Adipocyte (in vitro differentiated cells): Measurements from ENCODE around the gene LIF.
A peak's percentile ranks its signal among the peaks of the same experiment; 100 is the strongest.

Experiments used
- DNase-seq: peaks from one replicate; pipeline ENCODE4 v3.0.0-alpha.2; 2015; ENCODE audit warnings: low read depth
- H3K27me3 ChIP-seq: replicated peaks from 2 replicates; pipeline ENCODE4 v1.7.0; 2013; ENCODE audit warnings: mild to moderate bottlenecking, low read length, moderate library complexity; ENCODE audit not compliant: control insufficient read depth, insufficient read depth
- H3K36me3 ChIP-seq: 2 replicates; pipeline ENCODE4 v1.7.0; 2013; ENCODE audit warnings: low read length, mild to moderate bottlenecking, moderate library complexity; ENCODE audit not compliant: control insufficient read depth, insufficient read depth, severe bottlenecking
- H3K4me1 ChIP-seq: 2 replicates; pipeline ENCODE4 v1.7.0; 2013; ENCODE audit warnings: mild to moderate bottlenecking, low read length, moderate library complexity; ENCODE audit not compliant: control insufficient read depth, insufficient read depth
- H3K4me3 ChIP-seq: 2 replicates; pipeline ENCODE4 v1.7.0; 2013; ENCODE audit warnings: mild to moderate bottlenecking, low read length, moderate library complexity
- H3K9ac ChIP-seq: 2 replicates; pipeline ENCODE4 v1.7.0; 2013; ENCODE audit warnings: mild to moderate bottlenecking, low read length, moderate library complexity
- H3K9me3 ChIP-seq: 2 replicates; pipeline ENCODE4 v1.7.0; 2013; ENCODE audit warnings: mild to moderate bottlenecking, low read length, moderate library complexity; ENCODE audit not compliant: control insufficient read depth

The LIF gene

GRCh38 chr22:30245985-30246813 lies at the start of gene LIF:
LIF (minus strand) TSS chr22:30246759; CDS start chr22:30246695, 64 bp downstream.
- peak within 1 kb of the TSS; percentile 80 for H3K4me3 ChIP-seq
- H3K36me3 ChIP-seq: no peaks in the 10 kb centered on the region
- H3K4me1 ChIP-seq: peaks cover 11% of the 10 kb centered on the region
- DNase-seq: peak; percentile 81
- H3K27me3 ChIP-seq: no peaks in the 10 kb centered on the region
- no peaks in the 10 kb centered on the region for H3K9me3 ChIP-seq
- peak within 1 kb of the TSS; percentile 57 for H3K9ac ChIP-seq

GRCh38 chr22:30296324-30296723 lies 49.8 kb upstream of the LIF start:
- no peak overlapping the region for H3K9ac ChIP-seq
- peaks cover 8% of the 10 kb centered on the region for H3K4me1 ChIP-seq
- H3K27me3 ChIP-seq: no peaks in the 10 kb centered on the region
- no peaks in the 10 kb centered on the region for H3K9me3 ChIP-seq
- DNase-seq: no peak
- H3K36me3 ChIP-seq: peaks cover 96% of the 10 kb centered on the region
- H3K4me3 ChIP-seq: no peak overlapping the region

- no peak for DNase-seq
- Histone ChIP-seq H3K9me3 (no peaks in the 10 kb centered on the region), H3K36me3 (peaks cover 88% of the 10 kb centered on the region), H3K4me1 (peaks cover 12% of the 10 kb centered on the region), H3K27me3 (no peaks in the 10 kb centered on the region), H3K4me3 (no peak overlapping the region), H3K9ac (no peak overlapping the region)
These were observed 49.0 kb upstream of the LIF start for GRCh38 chr22:30295576-30295975.

GRCh38 chr22:30294830-30295229 lies 48.3 kb upstream of the LIF start:
- peaks cover 19% of the 10 kb centered on the region for H3K4me1 ChIP-seq
- no peaks in the 10 kb centered on the region for H3K27me3 ChIP-seq
- no peaks in the 10 kb centered on the region for H3K9me3 ChIP-seq
- H3K36me3 ChIP-seq: peaks cover 81% of the 10 kb centered on the region
- H3K9ac ChIP-seq: no peak overlapping the region
- no peak overlapping the region for H3K4me3 ChIP-seq
- DNase-seq: no peak

GRCh38 chr22:30294066-30294465 lies 47.5 kb upstream of the LIF start:
- Histone ChIP-seq H3K4me3 (no peak overlapping the region), H3K36me3 (peaks cover 75% of the 10 kb centered on the region), H3K27me3 (no peaks in the 10 kb centered on the region), H3K4me1 (peaks cover 20% of the 10 kb centered on the region), H3K9me3 (no peaks in the 10 kb centered on the region), H3K9ac (no peak overlapping the region)
- DNase-seq: no peak

GRCh38 chr22:30293026-30293425 lies 46.5 kb upstream of the LIF start:
- Histone ChIP-seq H3K4me3 (no peak overlapping the region), H3K4me1 (peaks cover 29% of the 10 kb centered on the region), H3K9me3 (no peaks in the 10 kb centered on the region), H3K9ac (no peak overlapping the region), H3K27me3 (no peaks in the 10 kb centered on the region), H3K36me3 (peaks cover 65% of the 10 kb centered on the region)
- no peak for DNase-seq

GRCh38 chr22:30292069-30292970 lies 45.8 kb upstream of the LIF start:
- DNase-seq: no peak
- Histone ChIP-seq H3K9ac (no peak overlapping the region), H3K9me3 (no peaks in the 10 kb centered on the region), H3K4me1 (peaks cover 34% of the 10 kb centered on the region), H3K4me3 (no peak overlapping the region), H3K36me3 (peaks cover 58% of the 10 kb centered on the region), H3K27me3 (no peaks in the 10 kb centered on the region)

GRCh38 chr22:30291058-30291892 lies 44.7 kb upstream of the LIF start:
- peaks cover 47% of the 10 kb centered on the region for H3K36me3 ChIP-seq
- H3K9ac ChIP-seq: peak overlapping the region; percentile 64
- no peaks in the 10 kb centered on the region for H3K27me3 ChIP-seq
- H3K4me1 ChIP-seq: peaks cover 34% of the 10 kb centered on the region
- DNase-seq: peak; percentile 51
- no peak overlapping the region for H3K4me3 ChIP-seq
- H3K9me3 ChIP-seq: no peaks in the 10 kb centered on the region

- peak overlapping the region; percentile 64 for H3K9ac ChIP-seq
- H3K4me3 ChIP-seq: peak overlapping the region; percentile 62
- no peaks in the 10 kb centered on the region for H3K9me3 ChIP-seq
- DNase-seq: peak; percentile 35
- H3K36me3 ChIP-seq: peaks cover 42% of the 10 kb centered on the region
- no peaks in the 10 kb centered on the region for H3K27me3 ChIP-seq
- H3K4me1 ChIP-seq: peaks cover 34% of the 10 kb centered on the region
These were observed 43.9 kb upstream of the LIF start for GRCh38 chr22:30290342-30291057.

GRCh38 chr22:30289980-30290313 lies 43.4 kb upstream of the LIF start:
- peak overlapping the region; percentile 62 for H3K4me3 ChIP-seq
- H3K9ac ChIP-seq: peak overlapping the region; percentile 64
- no peaks in the 10 kb centered on the region for H3K9me3 ChIP-seq
- no peak for DNase-seq
- no peaks in the 10 kb centered on the region for H3K27me3 ChIP-seq
- H3K36me3 ChIP-seq: peaks cover 42% of the 10 kb centered on the region
- peaks cover 34% of the 10 kb centered on the region for H3K4me1 ChIP-seq
